ENCODE results near the gene AIF1L. TPM values are rescaled to one million over a fixed set of nuclear protein-coding genes. Genes with fewer than 3 reads are reported as not detected.

Gene AIF1L
- total and polyA plus RNA-seq, 2 of the 13 experiments (the other 11 are each of a cell fraction or from before 2014, with no cell fraction given), result 12.4 to 36.5 TPM

GRCh38 chr9:131120620-131121228 is 24.4 kb downstream of the AIF1L start:
- BruUV-seq (replicated peaks), result no TSS peak
- Histone ChIP-seq H3K4me2 (ENCODE audit: low read depth, low read length) (no peak overlapping the region), H3K9ac (ENCODE audit: insufficient read depth, low read depth, low read length) (no peak overlapping the region), H4K20me1 (ENCODE audit: insufficient read depth, low read length) (no peaks in the 10 kb centered on the region), H3K27ac (ENCODE audit: extremely low read length, insufficient read depth, low read length) (peak overlapping the region; percentile 91), H3K27me3 (ENCODE audit: control insufficient read depth in 1 of 2, insufficient read depth in 2 of 2, low read length in 2 of 2) (peaks cover 0 to 4% of the 10 kb centered on the region in 2 experiments; a peak in 2 of 5 replicates), H3K9me3 (ENCODE audit: low read length) (no peaks in the 10 kb centered on the region), H3K79me2 (ENCODE audit: insufficient read depth, low read length) (peaks cover 3% of the 10 kb centered on the region), H3K36me3 (replicated peaks in 1 of 2; ENCODE audit: control insufficient read depth in 1 of 2, insufficient read depth in 2 of 2, low read length in 2 of 2) (peaks cover 1 to 5% of the 10 kb centered on the region in 2 experiments; a peak in 1 of 5 replicates), H3K4me1 (ENCODE audit: insufficient read depth, low read length) (peaks cover 41% of the 10 kb centered on the region), H2AFZ (ENCODE audit: low read length) (no peak overlapping the region), H3K4me3 (replicated peaks in 1 of 3; ENCODE audit: insufficient read depth in 1 of 3, low read depth in 2 of 3, low read length in 3 of 3) (no peak overlapping the region)
- intact Hi-C loops (cut with micrococcal nuclease; ENCODE audit: unreplicated experiment), result no loop called here
- WGBS (ENCODE audit: low lambda C conversion rate), result 92% methylated on average over 5 of the region's 7 CpGs
- no peak for FAIRE-seq
- TF ChIP-seq ZFP1 (CRISPR knock-in tag; IDR thresholded peaks at IDR 0.05), result no peak
- no peak for TF ChIP-seq ZNF460 (CRISPR knock-in tag; IDR thresholded peaks at IDR 0.05; ENCODE audit: borderline replicate concordance)
- no peak for TF ChIP-seq ARID2 (CRISPR knock-in tag; IDR thresholded peaks at IDR 0.05; ENCODE audit: borderline replicate concordance)
- 0 out of 2 replicates have a peak, but pooled peaks have one; percentile 7 for TF ChIP-seq ZFP91 (CRISPR knock-in tag; IDR thresholded peaks at IDR 0.05; ENCODE audit: borderline replicate concordance)
- TF ChIP-seq ZNF24 (IDR thresholded peaks at IDR 0.05), result no peak
- TF ChIP-seq NONO (IDR thresholded peaks at IDR 0.05), result no peak
- 0 out of 2 replicates have a peak, but pooled peaks have one; percentile 35 for TF ChIP-seq NONO (CRISPR knock-in tag; conservative IDR thresholded peaks at IDR 0.05)
- TF ChIP-seq SMAD1 (CRISPR knock-in tag; IDR thresholded peaks at IDR 0.05; ENCODE audit: borderline replicate concordance, low read depth), result no peak
- TF ChIP-seq CREB1 (IDR thresholded peaks at IDR 0.05), result no peak
- TF ChIP-seq CREB1 (CRISPR knock-in tag; IDR thresholded peaks at IDR 0.05), result no peak
- ATAC-seq, result no peak
- CTCF ChIA-PET (ENCODE audit: low intra/inter-chr PET ratio, low total read pairs), result no interaction called here
- no peak for DNase-seq (ENCODE audit: low spot score)
- POLR2A ChIA-PET, result no interaction called here
- in situ Hi-C loops (cut with HindIII; ENCODE audit: extremely low pct_ligation_motif_present, low pct_unique_long_range_greater_than_20kb), result no loop called here
